Uterus (tissue), 4 donors: ENCODE results near the gene E2F2. TPM values are rescaled to one million over a fixed set of nuclear protein-coding genes. Genes with fewer than 3 reads are reported as not detected.

Experiments
- DNase-seq, 2 donors: peaks; one replicate each; pipeline ENCODE4 v3.0.0-alpha.2; 2019 to 2020
- H3K27ac ChIP-seq, 2 donors: fragments of 200-600 bp; sonication (generic); 1 replicate in 1 of 2; 2 replicates in 1 of 2; pipeline ENCODE4 v1.5.1; 2016 to 2018
- H3K27me3 ChIP-seq, 2 donors: fragments of 200-600 bp; sonication (generic); one replicate each; pipeline ENCODE4 v1.5.1; 2018 to 2019; ENCODE audit warnings: control low read depth in 1 of 2
- H3K36me3 ChIP-seq, 2 donors: fragments of 200-600 bp; sonication (generic); one replicate each; pipeline ENCODE4 v1.5.1; 2019; ENCODE audit warnings: control low read depth in 1 of 2
- H3K4me1 ChIP-seq, 2 donors: fragments of 200-600 bp; sonication (generic); one replicate each; pipeline ENCODE4 v1.5.1; 2018 to 2019; ENCODE audit warnings: control low read depth in 1 of 2
- H3K4me3 ChIP-seq, 2 donors: fragments of 200-600 bp; sonication (generic); 1 replicate in 1 of 2; 2 replicates in 1 of 2; pipeline ENCODE4 v1.5.1; 2018 to 2019; ENCODE audit warnings: mild to moderate bottlenecking in 1 of 2
- H3K9me3 ChIP-seq, 2 donors: fragments of 200-600 bp; sonication (generic); one replicate each; pipeline ENCODE4 v1.5.1; 2019; ENCODE audit warnings: control low read depth in 1 of 2
- CTCF ChIP-seq, 4 experiments: fragments of 200-600 bp in 2 of 4; fragments of 450-650 bp in 2 of 4; sonication (generic) in 2 of 4; IDR thresholded peaks; one replicate each; pipeline ENCODE4 v1.5.1; 2016 to 2019; ENCODE audit warnings: antibody characterized with exemption in 4 of 4, mild to moderate bottlenecking in 2 of 4, moderate library complexity in 1 of 4
- POLR2A ChIP-seq, 2 donors: fragments of 450-650 bp; IDR thresholded peaks; one replicate each; pipeline ENCODE4 v1.6.1; 2016; ENCODE audit warnings: antibody characterized with exemption in 2 of 2, mild to moderate bottlenecking in 1 of 2, moderate library complexity in 1 of 2
- intact Hi-C: fragments of 100-400 bp; cut with DNase I; formaldehyde crosslinking; loops from one replicate; pipeline ENCODE4 v1.15.1; 2023; ENCODE audit warnings: low total_unique reads
- total RNA-seq, 4 donors: library from RNA; depleted of rRNA in 3 of 4; stranded (reverse); fragments of >200 nt in 3 of 4; gene quantifications; one replicate each; pipeline versions ENCODE4 v1.1.0 to v1.2.4, GENCODE V29; 2014 to 2023
- donor health status: DM: yes; HTN: yes; CAD: no.

The E2F2 gene
- total RNA-seq, 4 donors from 2014 or later = 0.12 to 4.4 TPM; not detected in 2

- no peak for TF ChIP-seq CTCF (IDR thresholded peaks at IDR 0.05)
- TF ChIP-seq POLR2A (IDR thresholded peaks at IDR 0.05) = no peak
- no peaks in the 10 kb centered on the region for H3K9me3 ChIP-seq
- peaks cover 0 to 8% of the 10 kb centered on the region in 2 donors for H3K4me1 ChIP-seq
- peak overlapping the region in 1 of 2 donors; percentile 19 for H3K27ac ChIP-seq
- H3K27me3 ChIP-seq = no peaks in the 10 kb centered on the region
- no peaks in the 10 kb centered on the region for H3K36me3 ChIP-seq
- intact Hi-C loops = no loop called here
- DNase-seq = no peak
- H3K4me3 ChIP-seq = no peak overlapping the region
Measured at GRCh38 chr1:23472351-23473036, 58.5 kb downstream of the E2F2 start.

GRCh38 chr1:23471473-23472075, 59.5 kb downstream of the E2F2 start:
- intact Hi-C loops = no loop called here
- Histone ChIP-seq H3K36me3 (no peaks in the 10 kb centered on the region), H3K27me3 (no peaks in the 10 kb centered on the region), H3K4me3 (no peak overlapping the region), H3K27ac (peak overlapping the region in 1 of 2 donors; percentile 69), H3K4me1 (peaks cover 0 to 8% of the 10 kb centered on the region in 2 donors), H3K9me3 (no peaks in the 10 kb centered on the region)
- no peak for DNase-seq
- TF ChIP-seq CTCF (IDR thresholded peaks at IDR 0.05) (no peak), POLR2A (IDR thresholded peaks at IDR 0.05) (no peak)

DNA sequence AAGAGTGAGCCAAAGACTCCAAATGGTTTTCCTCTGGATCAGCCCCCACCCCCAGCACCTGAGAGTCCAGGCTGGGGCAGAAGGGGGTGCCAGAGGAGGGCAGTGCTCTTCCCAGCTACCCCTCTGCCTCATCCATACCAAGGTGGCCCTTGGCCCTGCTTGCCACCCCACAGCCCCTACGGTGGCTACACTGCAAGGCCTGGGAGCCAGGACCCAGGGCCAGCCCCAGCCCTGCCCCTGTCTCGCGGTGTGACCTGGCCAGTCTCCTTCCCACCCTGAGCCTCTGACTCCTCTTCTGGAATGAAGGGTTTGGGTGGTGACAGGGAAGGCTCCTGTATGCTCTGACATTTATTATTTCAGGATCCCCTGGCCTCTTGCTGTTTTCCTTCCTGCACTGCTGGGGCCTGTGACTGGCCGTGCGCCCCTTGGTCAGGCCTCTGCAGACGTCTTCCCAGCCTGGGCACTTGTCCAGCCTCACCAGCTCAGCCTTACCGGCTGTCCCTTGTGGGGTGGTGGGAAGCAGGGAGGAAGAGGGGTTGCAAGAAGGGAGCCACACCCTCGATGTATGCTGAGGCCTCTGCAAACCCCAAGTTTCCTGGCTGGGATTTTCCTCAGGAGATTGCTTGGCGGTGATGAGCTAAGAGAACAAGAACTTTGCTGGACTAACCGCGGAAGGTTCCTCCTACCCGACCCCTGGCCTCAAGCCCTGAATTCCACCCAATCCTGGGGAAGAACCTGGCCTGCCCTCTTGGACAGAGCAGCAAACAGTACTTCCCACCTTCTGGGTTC, 60.6 kb downstream of the E2F2 start:
- H3K27me3 ChIP-seq = no peaks in the 10 kb centered on the region
- peak overlapping the region; percentile 7 to 69 for H3K27ac ChIP-seq
- no peaks in the 10 kb centered on the region for H3K36me3 ChIP-seq
- intact Hi-C loops = no loop called here
- H3K4me3 ChIP-seq = no peak overlapping the region
- no peak for TF ChIP-seq POLR2A (IDR thresholded peaks at IDR 0.05)
- TF ChIP-seq CTCF (IDR thresholded peaks at IDR 0.05) = no peak
- no peaks in the 10 kb centered on the region for H3K9me3 ChIP-seq
- peak; percentile 46 to 62 for DNase-seq
- peaks cover 0 to 8% of the 10 kb centered on the region in 2 donors for H3K4me1 ChIP-seq

- no peaks in the 10 kb centered on the region for H3K36me3 ChIP-seq
- no peaks in the 10 kb centered on the region for H3K27me3 ChIP-seq
- DNase-seq = no peak
- intact Hi-C loops = no loop called here
- no peaks in the 10 kb centered on the region for H3K9me3 ChIP-seq
- TF ChIP-seq POLR2A (IDR thresholded peaks at IDR 0.05) = no peak
- TF ChIP-seq CTCF (IDR thresholded peaks at IDR 0.05) = no peak
- H3K27ac ChIP-seq = no peak overlapping the region
- H3K4me3 ChIP-seq = no peak overlapping the region
- H3K4me1 ChIP-seq = peaks cover 0 to 8% of the 10 kb centered on the region in 2 donors
Measured at GRCh38 chr1:23469372-23469982, 61.6 kb downstream of the E2F2 start.
